Hematopoietic multipotent progenitor cell treated with erythropoietin and hydrocortisone succinate and interleukin-3 and kit ligand, for 17 days (in vitro differentiated cells): ENCODE results near the gene PHF13.
"Not testable (repeated sequence)": the region's sequence is repeated elsewhere in the genome, so short reads cannot be mapped to it uniquely, and the experiment has no call there.

ENCODE experiments used
- DNase-seq: peaks from one replicate; pipeline ENCODE4 v3.0.0-alpha.2; 2015; ENCODE audit warnings: low spot score

The PHF13 gene

GRCh38 chr1:6631058-6631457, 17.5 kb downstream of the PHF13 start:
- DNase-seq = no peak

DNA sequence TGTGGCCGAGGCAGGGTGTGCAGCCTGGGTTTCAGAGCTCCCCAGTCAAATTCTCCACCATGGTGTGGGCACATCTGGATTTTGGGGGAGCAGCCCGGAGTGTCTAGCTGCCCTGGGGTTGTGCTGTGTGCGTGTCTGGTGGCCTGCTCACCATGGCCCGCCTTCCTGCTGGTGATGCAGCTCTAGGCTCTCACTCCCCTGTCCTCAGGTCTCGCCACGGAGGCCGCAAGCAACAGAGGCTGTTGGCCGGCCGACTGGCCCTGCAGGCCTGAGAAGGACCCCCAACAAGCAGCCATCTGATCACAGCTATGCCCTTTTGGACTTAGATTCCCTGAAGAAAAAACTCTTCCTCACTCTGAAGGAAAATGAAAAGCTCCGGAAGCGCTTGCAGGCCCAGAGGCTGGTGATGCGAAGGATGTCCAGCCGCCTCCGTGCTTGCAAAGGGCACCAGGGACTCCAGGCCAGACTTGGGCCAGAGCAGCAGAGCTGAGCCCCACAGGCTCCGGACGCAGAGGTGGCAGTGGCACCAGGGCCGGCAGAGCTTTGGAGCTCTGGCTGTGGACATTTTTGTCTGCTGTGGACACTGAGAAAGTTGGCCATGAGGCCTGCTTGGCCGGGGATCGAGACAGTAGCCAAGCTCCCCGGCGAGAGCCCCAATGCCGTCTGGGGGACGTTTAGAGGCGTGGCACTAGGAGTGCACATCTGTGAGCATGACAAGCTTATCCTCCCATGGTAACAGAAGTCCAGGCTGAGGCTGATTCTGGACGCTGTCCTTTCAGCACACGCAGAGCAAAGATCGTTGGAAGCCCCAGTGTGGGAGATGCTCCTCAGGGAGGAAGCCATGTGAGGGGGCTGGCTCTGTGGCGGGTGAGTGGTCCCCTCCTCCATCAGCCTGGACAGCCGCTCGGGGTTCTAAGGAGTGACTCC, 19.3 kb downstream of the PHF13 start:
- DNase-seq = no peak

DNA sequence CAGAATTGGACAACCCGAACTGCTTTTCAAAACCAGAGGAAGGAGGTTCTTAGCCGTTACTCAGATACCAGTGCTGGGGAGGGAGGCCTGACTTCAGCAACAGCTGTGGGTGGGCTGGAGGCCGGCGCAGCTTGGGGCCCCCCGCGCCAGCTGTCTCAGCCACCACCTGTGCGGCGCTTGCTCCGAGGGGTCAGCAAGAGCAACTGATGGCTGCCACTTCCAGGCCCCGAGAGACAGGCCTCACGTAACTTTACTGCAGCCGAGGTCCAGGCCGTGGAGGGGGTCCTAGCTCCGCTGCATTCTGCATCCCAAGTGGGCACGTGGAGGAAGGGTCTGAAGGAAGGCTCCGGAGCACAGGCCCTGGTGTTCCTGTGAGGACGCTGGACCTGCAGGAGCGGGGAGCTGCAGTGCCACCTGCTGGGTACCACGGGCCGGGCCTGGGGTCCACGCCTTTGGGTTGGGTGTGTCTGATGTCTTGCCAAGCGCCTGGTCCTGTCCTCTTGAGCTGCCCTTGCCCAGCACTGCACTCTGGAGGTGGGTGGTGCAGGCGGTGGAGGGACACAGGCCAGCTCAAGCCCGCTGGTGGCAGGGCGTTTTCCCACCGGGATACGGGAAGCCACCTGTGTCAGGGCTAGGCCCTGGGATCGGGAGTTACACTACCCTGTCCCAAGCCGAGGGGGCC, 21.0 kb downstream of the PHF13 start:
- peak; percentile 77 for DNase-seq

GRCh38 chr1:6635161-6635909, 21.8 kb downstream of the PHF13 start:
- DNase-seq = no peak

GRCh38 chr1:6635910-6636760, 22.6 kb downstream of the PHF13 start:
- no peak for DNase-seq

GRCh38 chr1:6636778-6637177, 23.2 kb downstream of the PHF13 start:
- DNase-seq = not testable (repeated sequence)

- no peak for DNase-seq
Observed at GRCh38 chr1:6637770-6638169, 24.2 kb downstream of the PHF13 start.

- no peak for DNase-seq
Observed at GRCh38 chr1:6638226-6638625, 24.7 kb downstream of the PHF13 start.

DNA sequence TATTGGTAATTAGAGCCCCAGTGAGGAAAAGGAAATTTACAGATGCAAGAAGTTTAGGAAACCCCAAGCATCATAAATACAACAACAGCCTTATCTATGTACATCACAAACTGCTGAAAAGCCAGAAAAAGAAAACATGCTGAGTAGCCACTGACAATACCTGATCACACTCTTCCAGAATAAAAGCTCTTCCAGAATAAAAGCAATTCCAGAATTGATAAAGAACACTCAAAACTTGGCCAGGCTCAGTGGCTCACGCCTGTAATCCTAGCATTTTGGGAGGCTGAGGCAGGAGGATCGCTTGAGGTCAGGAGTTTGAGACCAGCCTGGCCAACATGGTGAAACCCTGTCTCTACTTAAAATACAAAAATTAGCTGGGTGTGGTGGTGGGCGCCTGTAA, 27.3 kb downstream of the PHF13 start:
- not testable (repeated sequence) for DNase-seq

DNA sequence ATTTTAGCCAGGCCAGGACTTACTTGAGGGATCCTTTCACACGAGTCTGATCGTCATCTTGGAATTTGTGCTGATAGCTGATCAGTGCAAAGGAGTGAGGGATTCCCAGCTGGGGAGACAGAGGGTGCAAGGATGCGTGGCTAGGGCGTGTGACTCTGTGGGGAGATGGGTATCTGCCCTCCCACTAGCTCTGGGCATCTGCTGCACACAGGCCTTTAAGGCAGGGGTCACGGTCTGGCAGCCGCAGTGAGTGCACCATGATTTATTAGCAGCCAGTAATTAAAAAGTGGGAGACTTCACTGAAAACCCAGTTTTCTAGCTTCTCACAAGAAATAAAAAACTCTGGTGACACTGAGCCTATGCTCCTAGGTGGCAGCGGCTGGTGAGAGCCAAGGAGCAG, 31.5 kb downstream of the PHF13 start:
- DNase-seq = no peak

- peak; percentile 73 for DNase-seq
Observed at GRCh38 chr1:6646499-6647148, 33.1 kb downstream of the PHF13 start.

DNA sequence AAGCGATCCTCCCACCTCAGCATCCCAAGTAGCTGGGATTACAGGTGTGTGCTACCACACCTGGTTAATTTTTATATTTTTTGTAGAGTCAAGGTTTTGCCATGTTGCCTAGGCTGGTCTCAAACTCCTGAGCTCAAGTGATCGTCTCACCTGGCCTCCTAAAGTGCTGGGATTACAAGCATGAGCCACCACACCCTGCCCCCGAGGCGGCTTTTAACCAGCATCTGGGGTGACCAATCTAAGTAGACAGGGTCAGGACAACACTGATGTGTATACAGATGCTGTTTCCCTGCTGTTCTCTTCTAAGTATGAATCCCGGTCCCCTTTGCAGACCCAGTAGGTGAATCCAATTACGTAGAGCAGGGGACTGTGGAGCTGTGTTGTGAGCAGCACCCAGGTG, 35.0 kb downstream of the PHF13 start:
- DNase-seq = no peak

- DNase-seq = no peak
Observed at GRCh38 chr1:6651909-6652308, 38.4 kb downstream of the PHF13 start.

- DNase-seq = no peak
Observed at GRCh38 chr1:6652986-6653385, 39.5 kb downstream of the PHF13 start.

DNA sequence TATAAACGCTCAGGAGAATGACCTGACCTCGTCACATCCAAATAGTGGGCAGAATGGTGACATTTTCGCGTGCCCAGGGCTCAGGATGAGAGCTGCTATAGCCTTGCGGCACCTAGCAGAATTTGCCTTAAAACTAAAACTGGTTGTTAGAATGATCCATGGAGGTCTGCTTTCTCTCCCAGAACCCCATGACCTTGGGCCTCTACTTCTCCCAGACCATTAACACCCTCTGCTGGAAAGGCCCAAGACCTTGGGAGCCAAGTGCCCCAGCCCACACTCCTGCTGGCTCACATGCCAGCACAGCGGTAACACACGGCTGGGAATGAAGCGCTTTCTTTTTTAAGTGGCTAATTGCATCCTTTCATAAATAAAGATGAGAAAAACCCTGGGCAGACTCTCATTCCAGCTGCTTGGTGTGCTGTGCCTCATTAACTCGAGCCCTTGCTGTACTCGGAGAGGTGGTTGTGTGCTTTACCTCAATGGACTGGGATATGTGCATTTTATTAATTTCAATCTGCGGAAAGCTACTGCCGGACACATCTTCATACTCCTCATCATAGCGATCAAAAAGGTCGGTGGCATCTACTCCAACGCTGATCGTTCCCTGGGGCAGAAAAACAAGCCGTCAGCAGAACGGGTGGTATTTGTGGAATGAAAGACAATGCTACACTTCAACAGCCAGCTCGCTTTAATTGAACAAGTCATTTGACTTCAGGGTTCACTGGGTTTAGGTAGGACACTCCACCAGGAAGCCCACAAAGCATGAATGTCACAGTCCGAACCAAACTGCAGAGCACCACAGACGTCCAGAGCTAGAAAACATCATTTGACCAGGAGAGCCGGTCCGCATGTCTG, 40.1 kb downstream of the PHF13 start:
- no peak for DNase-seq

DNA sequence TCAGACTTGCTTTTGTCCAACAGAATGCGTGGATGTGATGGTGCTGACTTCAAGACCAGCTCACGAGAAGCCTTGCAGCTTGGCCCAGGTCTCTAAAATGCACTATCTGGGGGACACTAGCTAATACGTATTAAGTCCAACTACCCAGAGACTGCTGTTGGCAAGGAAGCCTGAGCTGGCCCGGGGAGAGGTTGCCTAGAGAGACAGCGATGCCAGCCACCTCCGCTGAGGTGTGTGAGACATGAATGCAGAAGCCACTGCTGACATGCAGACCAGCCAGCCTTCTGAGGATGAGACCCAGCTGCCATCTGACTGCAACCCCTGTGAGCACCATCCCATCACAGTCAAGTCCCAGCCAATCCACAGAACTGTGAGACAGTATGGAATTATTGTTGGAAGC, 43.6 kb downstream of the PHF13 start:
- no peak for DNase-seq

DNA sequence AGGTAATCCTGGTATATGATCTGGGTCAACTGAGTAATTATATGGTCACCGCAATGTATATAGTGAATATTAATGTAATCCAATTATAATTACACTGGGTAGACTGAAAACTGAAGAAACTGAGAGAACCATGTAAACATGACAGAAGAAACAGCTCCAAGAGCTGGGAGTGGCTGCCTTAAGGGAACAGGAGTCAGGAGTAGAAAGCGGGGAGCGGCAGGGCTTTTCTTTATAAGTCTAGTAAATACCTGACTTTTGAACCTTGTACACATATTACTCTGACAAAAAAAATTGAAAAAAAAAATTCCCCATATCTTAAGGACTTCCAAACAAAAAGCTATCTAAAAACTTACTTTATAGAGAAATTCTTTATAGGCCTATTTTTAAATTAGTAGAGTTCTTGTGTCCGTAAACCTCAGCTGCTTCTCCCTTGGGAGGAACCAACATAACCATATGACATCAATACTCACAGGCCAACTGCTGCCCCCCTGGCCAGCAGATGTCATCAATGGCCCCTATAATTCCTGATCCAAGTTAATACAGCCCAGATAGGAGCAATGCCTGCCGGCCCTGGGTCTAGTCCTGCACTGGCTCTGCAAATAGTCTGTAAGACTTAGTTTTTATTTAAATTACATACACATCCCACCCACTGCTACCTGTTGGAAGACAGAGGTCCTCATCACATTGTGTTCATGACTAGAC, 45.0 kb downstream of the PHF13 start:
- no peak for DNase-seq

DNA sequence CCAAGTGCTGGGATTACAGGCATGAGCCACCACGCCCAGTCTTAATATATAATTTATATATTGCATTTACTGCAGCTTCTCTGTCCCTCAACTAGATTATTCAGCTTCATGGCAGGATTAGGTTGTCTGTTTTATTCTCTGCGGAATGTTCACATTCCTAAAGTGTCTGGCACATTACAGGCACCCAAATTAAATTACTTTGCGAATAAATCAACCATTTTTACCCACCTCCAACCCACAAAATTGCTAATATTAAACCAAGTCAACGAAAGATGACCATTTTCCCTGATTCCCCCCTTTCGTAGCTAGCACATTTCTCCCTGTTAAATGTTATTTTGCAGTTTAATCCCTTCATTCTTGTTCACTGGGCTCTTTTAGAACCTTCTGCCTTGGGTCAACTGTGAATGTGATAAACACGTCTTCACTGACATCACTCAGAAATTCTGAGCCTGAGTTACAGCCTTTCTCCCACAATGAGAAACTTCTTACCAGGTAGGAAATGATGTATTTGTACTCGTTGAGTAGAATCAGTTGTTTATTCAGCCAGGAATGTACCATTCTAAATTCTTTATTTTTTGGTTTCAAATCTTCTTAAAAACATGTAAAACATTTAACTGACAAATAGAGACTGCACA, 47.0 kb downstream of the PHF13 start:
- DNase-seq = no peak

- not testable (repeated sequence) for DNase-seq
Observed at GRCh38 chr1:6662468-6662867, 48.9 kb downstream of the PHF13 start.
